HG02642 (cell line): Measurements from ENCODE around the gene AGR2.

ENCODE experiments used
- ATAC-seq: cut with Tn5 transposase; IDR thresholded peaks from one replicate; pipeline ENCODE4 v1.9.1; 2021; ENCODE audit warnings: mild to moderate bottlenecking; ENCODE audit not compliant: unreplicated experiment, poor library complexity

AGR2 gene

GRCh38 chr7:16744518-16745250 lies 60.1 kb downstream of the AGR2 start:
- no peak for ATAC-seq

DNA sequence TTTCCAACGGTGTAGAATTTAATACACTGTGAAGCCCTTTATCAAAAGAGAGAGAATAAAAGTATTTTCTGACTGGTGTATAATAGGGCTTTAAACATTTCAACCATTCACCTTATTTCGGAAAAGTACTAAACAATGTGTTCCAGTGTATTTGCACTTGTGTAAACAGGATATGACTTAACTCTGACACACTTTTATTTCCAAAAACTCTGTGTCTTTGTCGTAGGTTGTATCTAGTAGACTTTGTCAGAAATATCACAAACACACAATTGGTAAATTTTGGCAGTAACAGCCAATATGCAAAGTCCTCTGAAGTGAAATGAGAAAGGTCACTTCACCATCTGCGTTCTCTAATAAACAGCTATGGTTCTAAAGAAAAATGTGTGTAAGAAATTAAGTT lies 61.6 kb downstream of the AGR2 start:
- ATAC-seq = no peak

- no peak for ATAC-seq
Observed at GRCh38 chr7:16742547-16742946, 62.3 kb downstream of the AGR2 start.
